Neural cell (in vitro differentiated cells): ENCODE data around the gene CBX6. TPM values are rescaled to one million over a fixed set of nuclear protein-coding genes. Genes with fewer than 3 reads are reported as not detected.

Experiments
- H2AFZ ChIP-seq: fragments of 200-600, 300-800 bp; sonication (generic), shearing (Covaris generic); 2 replicates; pipeline ENCODE4 v1.6.0; 2014; ENCODE audit warnings: low read depth, mild to moderate bottlenecking, antibody characterized with exemption, low read length, moderate library complexity
- H3F3A ChIP-seq: fragments of 200-600 bp; shearing (Covaris generic); 2 replicates; pipeline ENCODE4 v1.6.1; 2016; ENCODE audit warnings: mild to moderate bottlenecking, moderate library complexity, mixed read lengths, antibody characterized with exemption, low read length; ENCODE audit not compliant: insufficient read depth, poor library complexity, severe bottlenecking
- H3K27ac ChIP-seq: fragments of 200-600, 300-800 bp; sonication (generic), shearing (Covaris generic); 2 replicates; pipeline ENCODE4 v1.5.1; 2014; ENCODE audit warnings: mild to moderate bottlenecking, low read length, moderate library complexity
- H3K27me3 ChIP-seq: fragments of 300-800, 200-600 bp; sonication (generic), shearing (Covaris generic); 2 replicates; pipeline ENCODE4 v1.6.0; 2014; ENCODE audit warnings: mild to moderate bottlenecking, low read depth, low read length, moderate library complexity; ENCODE audit not compliant: insufficient read depth
- H3K36me3 ChIP-seq: fragments of 300-800, 200-600 bp; sonication (generic), shearing (Covaris generic); 2 replicates; pipeline ENCODE4 v1.5.1; 2014; ENCODE audit warnings: mild to moderate bottlenecking, antibody characterized with exemption, low read length, moderate library complexity; ENCODE audit not compliant: insufficient read depth
- H3K4me2 ChIP-seq: fragments of 300-800, 200-600 bp; sonication (generic), shearing (Covaris generic); 2 replicates; pipeline ENCODE4 v1.6.0; 2014; ENCODE audit warnings: mild to moderate bottlenecking, low read length
- H3K4me3 ChIP-seq: fragments of 300-800, 200-600 bp; sonication (generic), shearing (Covaris generic); 2 replicates; pipeline ENCODE4 v1.5.1; 2014; ENCODE audit warnings: mild to moderate bottlenecking, low read length, moderate library complexity
- H3K79me2 ChIP-seq: fragments of 200-600 bp; shearing (Covaris generic); replicated peaks from 2 replicates; pipeline ENCODE4 v1.6.0; 2014; ENCODE audit warnings: mild to moderate bottlenecking, low read length, moderate library complexity; ENCODE audit not compliant: insufficient read depth
- H3K9ac ChIP-seq: fragments of 300-800, 200-600 bp; sonication (generic), shearing (Covaris generic); 2 replicates; pipeline ENCODE4 v1.6.1; 2016; ENCODE audit warnings: mild to moderate bottlenecking, low read length, mixed read lengths
- H3K9me2 ChIP-seq: fragments of 200-600 bp; shearing (Covaris generic); 2 replicates; pipeline ENCODE4 v1.6.1; 2016; ENCODE audit warnings: mild to moderate bottlenecking, low read length, mixed read lengths; ENCODE audit not compliant: insufficient read depth
- H3K9me3 ChIP-seq: fragments of 200-600, 300-800 bp; sonication (generic), shearing (Covaris generic); 2 replicates; pipeline ENCODE4 v1.6.1; 2016; ENCODE audit warnings: mild to moderate bottlenecking, mixed run types, low read length, moderate library complexity, mixed read lengths
- H4K20me1 ChIP-seq: fragments of 200-600 bp; shearing (Covaris generic); 2 replicates; pipeline ENCODE4 v1.6.1; 2016; ENCODE audit warnings: mild to moderate bottlenecking, mixed run types; ENCODE audit not compliant: insufficient read depth
- EZH2 ChIP-seq: fragments of 200-600, 300-800 bp; shearing (Covaris generic), sonication (generic); IDR thresholded peaks from 2 replicates; pipeline ENCODE4 v1.6.1; 2014; ENCODE audit warnings: antibody characterized with exemption, low read length, borderline replicate concordance, mild to moderate bottlenecking; ENCODE audit not compliant: insufficient read depth, poor library complexity, severe bottlenecking
- MXI1 ChIP-seq: fragments of 450-650 bp; conservative IDR thresholded peaks from 2 replicates; pipeline ENCODE4 v1.6.1; 2014; ENCODE audit warnings: antibody characterized with exemption, mild to moderate bottlenecking; ENCODE audit not compliant: poor library complexity, severe bottlenecking
- POLR2AphosphoS5 ChIP-seq: IDR thresholded peaks from 2 replicates; pipeline ENCODE4 v1.6.1; 2012
- RAD21 ChIP-seq: fragments of 450-650 bp; conservative IDR thresholded peaks from 2 replicates; pipeline ENCODE4 v1.6.1; 2014; ENCODE audit warnings: antibody characterized with exemption, mild to moderate bottlenecking, moderate library complexity
- REST ChIP-seq: IDR thresholded peaks from 2 replicates; pipeline ENCODE4 v1.6.1; 2012; ENCODE audit warnings: borderline replicate concordance
- SMC3 ChIP-seq: fragments of 450-650 bp; conservative IDR thresholded peaks from 2 replicates; pipeline ENCODE4 v1.6.1; 2014; ENCODE audit warnings: antibody characterized with exemption, mild to moderate bottlenecking, moderate library complexity; ENCODE audit not compliant: poor library complexity
- TAF1 ChIP-seq: IDR thresholded peaks from 2 replicates; pipeline ENCODE4 v1.6.1; 2012; ENCODE audit warnings: low read depth
- polyA plus RNA-seq: library from polyadenylated mRNA; depleted of rRNA; stranded (reverse); fragments of >200 nt; gene quantifications from 2 replicates; pipeline ENCODE4 v1.2.3, GENCODE V29; 2014

The CBX6 gene
- polyA plus RNA-seq, 1 donor from 2014 or later = 13.0 TPM

GRCh38 chr22:38873469-38874411 lies 1.7 kb upstream of the CBX6 start:
- Histone ChIP-seq H3K9me3 (no peaks in the 10 kb centered on the region), H3K9me2 (no peaks in the 10 kb centered on the region), H3F3A (no peaks in the 10 kb centered on the region), H3K36me3 (no peaks in the 10 kb centered on the region), H3K4me2 (peak overlapping the region; percentile 79), H3K27me3 (no peaks in the 10 kb centered on the region), H3K27ac (peak overlapping the region; percentile 96), H3K4me3 (peak overlapping the region; percentile 94), H3K79me2 (peaks cover 25% of the 10 kb centered on the region), H3K9ac (peak overlapping the region; percentile 96), H2AFZ (peak overlapping the region; percentile 89), H4K20me1 (peaks cover 7% of the 10 kb centered on the region)
- TF ChIP-seq RAD21 = no peak
- no peak for TF ChIP-seq SMC3
- no peak for TF ChIP-seq REST
- no peak for TF ChIP-seq POLR2AphosphoS5
- no peak for TF ChIP-seq EZH2
- TF ChIP-seq MXI1 = no peak

- peak overlapping the region; percentile 96 for H3K9ac ChIP-seq
- peak overlapping the region; percentile 94 for H3K4me3 ChIP-seq
- peak overlapping the region; percentile 96 for H3K27ac ChIP-seq
- H3F3A ChIP-seq = no peaks in the 10 kb centered on the region
- H3K4me2 ChIP-seq = peak overlapping the region; percentile 79
- peaks cover 25% of the 10 kb centered on the region for H3K79me2 ChIP-seq
- H3K9me3 ChIP-seq = no peaks in the 10 kb centered on the region
- peak overlapping the region; percentile 89 for H2AFZ ChIP-seq
- H3K27me3 ChIP-seq = no peaks in the 10 kb centered on the region
- H3K36me3 ChIP-seq = no peaks in the 10 kb centered on the region
- H3K9me2 ChIP-seq = no peaks in the 10 kb centered on the region
- peak; percentile 37 for TF ChIP-seq POLR2AphosphoS5
- peak; percentile 71 for TF ChIP-seq REST
- TF ChIP-seq TAF1 = no peak
- no peak for TF ChIP-seq RAD21
- no peak for TF ChIP-seq EZH2
- no peak for TF ChIP-seq SMC3
- TF ChIP-seq MXI1 = no peak
- H4K20me1 ChIP-seq = peaks cover 7% of the 10 kb centered on the region
Observed at GRCh38 chr22:38872831-38873248, 824 bp upstream of the CBX6 start.
